HG03097 (cell line): ENCODE results near the gene PRIMPOL.
A peak's percentile ranks its signal among the peaks of the same experiment; 100 is the strongest.
"Not testable (repeated sequence)": the region's sequence is repeated elsewhere in the genome, so short reads cannot be mapped to it uniquely, and the experiment has no call there.

ENCODE experiments used
- ATAC-seq: cut with Tn5 transposase; IDR thresholded peaks from one replicate; pipeline ENCODE4 v1.9.1; 2021; ENCODE audit not compliant: unreplicated experiment, low FRiP score

The PRIMPOL gene

DNA sequence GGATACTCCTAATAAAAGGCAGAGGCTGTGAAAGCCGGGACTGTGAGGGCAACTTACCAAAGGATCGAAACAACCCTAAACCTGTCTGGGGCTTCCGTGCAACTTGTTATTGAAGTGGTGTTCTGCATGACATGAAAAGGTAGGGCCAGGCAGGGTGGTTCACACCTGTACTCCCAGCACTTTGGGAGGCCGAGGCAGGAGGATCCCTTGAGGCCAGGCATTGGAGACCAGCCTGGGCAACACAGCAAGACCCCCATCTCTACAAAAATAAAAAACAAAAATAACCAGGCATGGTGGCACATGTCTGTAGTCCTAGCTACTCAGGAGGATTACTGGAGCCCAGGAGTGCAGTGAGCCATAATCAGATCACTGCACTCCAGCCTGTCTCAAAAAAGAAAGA lies 12.6 kb upstream of the PRIMPOL start:
- no peak for ATAC-seq

GRCh38 chr4:184641022-184641421 lies 8.5 kb upstream of the PRIMPOL start:
- ATAC-seq, result peak; percentile 62

GRCh38 chr4:184641451-184641850 lies 8.1 kb upstream of the PRIMPOL start:
- ATAC-seq, result no peak

GRCh38 chr4:184643731-184644130 lies 5.8 kb upstream of the PRIMPOL start:
- no peak for ATAC-seq

DNA sequence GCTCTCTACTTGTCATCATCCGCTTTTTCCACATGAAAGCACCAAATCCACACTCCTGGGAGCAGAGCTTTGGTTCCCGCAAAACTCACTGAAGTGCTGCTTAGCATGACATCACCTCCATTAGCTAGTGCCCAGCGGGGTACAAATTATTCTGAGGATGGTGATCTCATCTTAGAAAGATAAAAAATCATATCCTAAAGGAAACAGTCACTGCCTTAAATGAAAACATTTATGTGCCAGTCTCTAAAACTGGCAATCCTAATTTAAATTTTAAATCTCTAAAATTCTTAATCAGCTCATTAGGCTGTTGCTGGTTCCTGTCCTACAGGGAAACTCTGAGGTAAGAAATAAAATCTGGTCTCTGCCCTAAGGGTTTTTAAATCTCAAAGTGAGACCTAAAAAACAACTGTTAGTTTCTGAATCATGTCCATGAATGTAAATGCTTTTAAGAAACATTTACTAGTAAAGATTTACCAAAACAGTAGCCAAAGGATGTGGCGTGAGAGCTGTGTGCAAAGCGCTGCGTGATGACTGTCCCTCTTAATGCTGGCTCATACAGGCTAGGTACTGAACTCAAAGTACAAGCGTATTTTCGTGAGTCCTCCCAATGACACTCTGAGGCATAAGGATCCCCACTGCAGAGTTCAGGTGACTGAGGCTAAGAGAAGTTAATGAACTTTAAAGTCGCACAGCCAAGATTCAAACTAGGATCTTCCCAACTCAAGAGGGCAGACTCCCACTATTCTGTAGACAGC lies 4.8 kb upstream of the PRIMPOL start:
- ATAC-seq, result no peak

- no peak for ATAC-seq
Observed at GRCh38 chr4:184645904-184646610, 3.5 kb upstream of the PRIMPOL start.

GRCh38 chr4:184647266-184648053 lies 2.1 kb upstream of the PRIMPOL start:
- ATAC-seq, result no peak

- ATAC-seq, result no peak
Observed at GRCh38 chr4:184648054-184648312, 1.6 kb upstream of the PRIMPOL start.

DNA sequence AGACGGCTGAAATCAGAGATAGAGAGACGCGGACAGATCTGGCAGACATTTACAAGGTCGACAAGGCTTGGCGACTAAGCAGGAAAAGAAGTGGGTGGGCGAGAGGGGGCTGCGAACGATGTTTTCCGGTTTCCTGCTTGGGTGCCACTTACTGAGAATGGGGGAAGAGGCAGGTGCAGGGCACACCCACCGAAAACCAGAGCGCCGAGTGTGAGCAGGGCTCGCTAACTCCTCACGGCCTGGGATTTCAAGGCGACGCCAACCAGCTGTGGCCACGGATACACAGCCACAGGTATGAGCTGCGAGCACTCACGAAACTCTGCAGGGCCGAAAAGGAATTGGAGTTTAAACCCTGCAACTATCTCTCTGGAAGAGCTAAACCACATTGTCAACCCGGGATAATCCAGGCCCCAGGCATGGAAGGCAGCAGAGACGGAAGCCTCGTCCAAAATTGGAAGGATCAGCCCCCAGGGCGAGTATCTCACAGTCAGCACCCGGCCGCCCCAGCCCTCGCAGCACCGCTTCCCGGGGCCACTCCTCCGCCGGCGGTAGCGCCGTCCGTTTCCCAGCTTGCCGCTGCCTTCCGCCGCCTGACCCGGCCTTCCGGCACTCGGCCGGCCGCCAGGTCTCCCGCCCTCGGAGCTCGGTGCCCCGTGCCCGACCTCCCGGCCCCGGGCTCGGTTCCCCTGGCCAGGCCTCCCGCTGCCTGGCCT lies 1.1 kb upstream of the PRIMPOL start:
- ATAC-seq, result peak; percentile 19

DNA sequence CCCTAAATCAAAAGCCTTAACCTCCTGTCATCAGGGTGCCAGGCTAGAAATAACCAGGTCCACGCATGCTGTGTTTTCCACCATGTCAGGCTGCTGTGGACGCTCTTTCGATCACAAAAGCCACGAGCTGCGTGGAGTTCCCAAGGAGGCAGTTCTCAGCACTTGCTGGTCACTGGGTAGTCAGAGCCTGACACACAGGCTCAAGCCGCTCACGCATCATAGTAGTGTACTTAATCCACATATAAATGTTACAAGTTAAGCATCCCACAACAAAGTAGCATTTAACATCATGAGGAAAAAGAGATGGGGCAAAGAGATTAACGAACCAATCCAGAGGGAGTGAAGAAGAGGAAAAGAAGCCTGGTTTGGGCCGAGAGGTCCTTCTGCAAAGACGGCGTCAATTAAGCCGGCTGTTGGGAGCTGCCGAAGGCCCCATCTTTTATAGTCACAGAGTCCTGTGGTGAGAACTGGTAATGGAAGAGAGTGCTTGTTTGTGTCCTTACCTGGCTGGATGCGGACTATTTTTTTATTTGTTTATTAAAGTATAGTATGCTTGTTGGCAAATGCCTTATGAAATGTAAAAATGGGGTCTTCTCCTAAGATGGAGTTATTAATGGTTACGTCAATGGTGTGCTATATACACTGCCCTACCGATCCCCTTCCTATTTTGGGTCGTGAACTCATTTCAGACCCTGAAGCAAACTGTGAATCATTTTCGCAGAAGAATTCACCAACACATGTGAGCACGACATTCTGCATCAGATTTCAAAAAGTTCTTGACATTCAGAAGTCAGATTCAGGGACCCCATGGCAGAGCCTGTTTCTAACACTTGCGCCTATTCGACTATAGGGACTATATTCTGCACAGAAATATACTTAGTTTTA lies 675 bp downstream of the PRIMPOL start:
- no peak for ATAC-seq

- ATAC-seq, result no peak
Observed at GRCh38 chr4:184651899-184652298, 2.4 kb downstream of the PRIMPOL start.

DNA sequence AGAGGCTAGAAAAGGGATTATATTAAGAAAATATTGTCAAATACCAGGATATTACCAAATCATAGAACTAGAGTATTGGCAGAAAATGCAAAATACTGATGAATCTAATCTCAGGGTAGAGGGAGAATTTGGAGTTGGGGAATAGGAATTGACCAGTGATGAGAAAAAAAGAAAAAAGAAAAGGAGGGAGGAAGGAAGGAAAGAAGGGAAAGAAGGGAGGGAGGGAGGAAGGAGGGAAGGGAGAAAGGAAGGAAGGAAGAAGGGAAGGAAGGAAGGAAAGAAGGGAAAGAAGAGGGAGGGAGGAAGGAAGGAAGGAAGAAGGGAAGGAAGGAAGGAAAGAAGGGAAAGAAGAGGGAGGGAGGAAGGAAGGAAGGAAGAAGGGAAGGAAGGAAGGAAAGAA lies 3.1 kb downstream of the PRIMPOL start:
- ATAC-seq, result not testable (repeated sequence)

DNA sequence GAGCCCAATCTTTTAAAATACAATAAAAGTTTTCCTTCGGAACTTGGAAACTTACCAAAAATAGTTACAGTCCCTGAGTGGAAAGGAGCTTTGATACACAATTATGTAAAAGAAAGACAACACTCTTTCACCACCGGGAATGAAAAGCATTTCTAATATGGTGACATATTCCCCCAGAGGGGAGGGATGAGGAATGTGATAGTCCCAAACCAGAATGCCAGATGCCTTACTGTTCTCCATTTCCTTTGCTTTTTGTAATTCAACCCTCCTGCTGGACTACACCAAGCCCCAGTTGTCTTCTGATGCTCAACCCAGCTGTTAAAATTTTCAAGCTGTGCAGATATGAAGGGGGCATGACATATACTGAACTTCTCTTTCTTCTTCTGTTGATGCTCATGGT lies 4.1 kb downstream of the PRIMPOL start:
- ATAC-seq, result no peak

GRCh38 chr4:184655889-184656869 lies 6.6 kb downstream of the PRIMPOL start:
- no peak for ATAC-seq

DNA sequence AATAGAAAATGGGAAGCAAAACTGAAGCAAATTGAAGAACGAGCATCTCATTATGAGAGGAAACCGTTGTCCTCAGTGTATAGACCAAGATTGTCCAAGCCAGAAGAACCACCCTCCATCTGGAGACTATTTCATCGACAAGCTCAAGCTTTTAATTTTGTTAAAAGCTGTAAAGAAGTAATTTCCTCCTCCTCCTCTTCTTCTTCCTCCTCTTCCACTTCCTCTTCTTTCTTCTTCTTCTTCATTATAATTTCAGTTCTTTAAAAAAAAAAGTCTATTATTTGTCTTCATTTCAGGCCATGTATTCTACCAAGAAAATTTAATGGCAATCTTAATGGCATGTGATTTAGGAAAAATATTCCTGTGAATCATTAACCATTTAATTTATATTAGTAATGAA lies 7.6 kb downstream of the PRIMPOL start:
- no peak for ATAC-seq

GRCh38 chr4:184657820-184658219 lies 8.3 kb downstream of the PRIMPOL start:
- not testable (repeated sequence) for ATAC-seq

- no peak for ATAC-seq
Observed at GRCh38 chr4:184660978-184661377, 11.4 kb downstream of the PRIMPOL start.

GRCh38 chr4:184662236-184662635 lies 12.7 kb downstream of the PRIMPOL start:
- no peak for ATAC-seq
